WTC11 (cell line): Measurements from ENCODE around the gene CD164. TPM values are rescaled to one million over a fixed set of nuclear protein-coding genes. Genes with fewer than 3 reads are reported as not detected.

Experiments
- ATAC-seq: fragments of 200-7000 bp; cut with Tn5 transposase; 2 replicates; pipeline ENCODE4 v1.10.0; 2021; ENCODE audit warnings: mild to moderate bottlenecking, moderate library complexity
- CTCF ChIA-PET: fragments of 300-600 bp; sonication (Branson Sonifier 250); formaldehyde crosslinking; loops from one replicate; lab custom pipeline; 2021; ENCODE audit warnings: antibody characterized with exemption; lab: Charles Lee
- POLR2A ChIA-PET: fragments of 350-600 bp; sonication (Branson Sonifier 250); formaldehyde crosslinking; loops from one replicate; lab custom pipeline; 2021; ENCODE audit warnings: antibody characterized with exemption; lab: Charles Lee
- DNase-seq: peaks from one replicate; pipeline ENCODE4 v3.0.0; 2021; ENCODE audit warnings: low spot score
- H3K27ac Mint-ChIP-seq: 2 replicates; pipeline ENCODE4 v1.8.0; 2021; ENCODE audit warnings: mixed read lengths
- H3K27me3 Mint-ChIP-seq: 2 replicates; pipeline ENCODE4 v1.8.0; 2021; ENCODE audit warnings: low read depth, mild to moderate bottlenecking, moderate library complexity, mixed read lengths
- H3K36me3 Mint-ChIP-seq: 2 replicates; pipeline ENCODE4 v1.8.0; 2021; ENCODE audit warnings: mixed read lengths
- H3K4me1 Mint-ChIP-seq: 2 replicates; pipeline ENCODE4 v1.8.0; 2022; ENCODE audit warnings: mixed read lengths
- H3K4me3 Mint-ChIP-seq: 2 replicates; pipeline ENCODE4 v1.8.0; 2021; ENCODE audit warnings: mild to moderate bottlenecking, moderate library complexity, mixed read lengths
- H3K9me3 Mint-ChIP-seq: 2 replicates; pipeline ENCODE4 v1.8.0; 2021; ENCODE audit warnings: mixed read lengths
- AR ChIP-seq: fragments of 250-450 bp; sonication (Bioruptor Pico); IDR thresholded peaks from 2 replicates; pipeline ENCODE4 v1.9.0; 2021; ENCODE audit warnings: mild to moderate bottlenecking
- CBFB ChIP-seq: sonication (generic); formaldehyde crosslinking; IDR thresholded peaks from 2 replicates; pipeline ENCODE4 v1.8.1; 2022; ENCODE audit warnings: mild to moderate bottlenecking, low read depth, missing genetic modification reagents
- CREB1 ChIP-seq: sonication (generic); formaldehyde crosslinking; IDR thresholded peaks from 2 replicates; pipeline ENCODE4 v1.8.0; 2023; ENCODE audit warnings: mild to moderate bottlenecking, missing genetic modification reagents
- ESRRA ChIP-seq: sonication (generic); formaldehyde crosslinking; IDR thresholded peaks from 2 replicates; pipeline ENCODE4 v1.8.1; 2022; ENCODE audit warnings: mild to moderate bottlenecking, missing genetic modification reagents, borderline replicate concordance
- MAX ChIP-seq: sonication (generic); formaldehyde crosslinking; IDR thresholded peaks from 2 replicates; pipeline ENCODE4 v1.8.0; 2022; ENCODE audit warnings: mild to moderate bottlenecking, missing genetic modification reagents
- NFATC4 ChIP-seq: fragments of 250-450 bp; sonication (Bioruptor Pico); IDR thresholded peaks from 2 replicates; pipeline ENCODE4 v1.9.0; 2021; ENCODE audit warnings: mild to moderate bottlenecking
- SMAD4 ChIP-seq: sonication (generic); formaldehyde crosslinking; IDR thresholded peaks from 2 replicates; pipeline ENCODE4 v1.8.0; 2022; ENCODE audit warnings: mild to moderate bottlenecking, missing genetic modification reagents
- SP1 ChIP-seq: sonication (generic); formaldehyde crosslinking; conservative IDR thresholded peaks from 2 replicates; pipeline ENCODE4 v1.8.1; 2022; ENCODE audit warnings: missing genetic modification reagents
- ZNF317 ChIP-seq: sonication (generic); formaldehyde crosslinking; IDR thresholded peaks from 2 replicates; pipeline ENCODE4 v1.8.1; 2023; ENCODE audit warnings: low read depth, mild to moderate bottlenecking, moderate library complexity, missing genetic modification reagents, borderline replicate concordance
- ZNF416 ChIP-seq: fragments of 250-450 bp; sonication (Bioruptor Pico); IDR thresholded peaks from 2 replicates; pipeline ENCODE4 v1.9.0; 2021; ENCODE audit warnings: mild to moderate bottlenecking, inconsistent platforms
- total RNA-seq: library from RNA; stranded (reverse); gene quantifications from 3 replicates; pipeline ENCODE4 v1.2.3, GENCODE V29; 2021
- TF ChIP-seq, protein P1 (sequence below): fragments of 250-450 bp; sonication (Bioruptor Pico); conservative IDR thresholded peaks from 2 replicates; pipeline ENCODE4 v1.9.0; 2021; ENCODE audit warnings: mild to moderate bottlenecking
- TF ChIP-seq, protein P2 (sequence below): sonication (generic); formaldehyde crosslinking; IDR thresholded peaks from 2 replicates; pipeline ENCODE4 v1.8.1; 2023; ENCODE audit warnings: mild to moderate bottlenecking, missing genetic modification reagents
- TF ChIP-seq, protein P3 (sequence below): sonication (generic); formaldehyde crosslinking; IDR thresholded peaks from 2 replicates; pipeline ENCODE4 v1.8.0; 2022; ENCODE audit warnings: missing genetic modification reagents
- TF ChIP-seq, protein P4 (sequence below): sonication (generic); formaldehyde crosslinking; conservative IDR thresholded peaks from 2 replicates; pipeline ENCODE4 v1.8.1; 2022; ENCODE audit warnings: mild to moderate bottlenecking, missing genetic modification reagents
- TF ChIP-seq, protein P5 (sequence below): sonication (generic); formaldehyde crosslinking; IDR thresholded peaks from 2 replicates; pipeline ENCODE4 v1.8.1; 2022; ENCODE audit warnings: missing genetic modification reagents, borderline replicate concordance

CD164 gene
- total RNA-seq, 1 experiment from 2014 or later: 74.9 TPM

DNA sequence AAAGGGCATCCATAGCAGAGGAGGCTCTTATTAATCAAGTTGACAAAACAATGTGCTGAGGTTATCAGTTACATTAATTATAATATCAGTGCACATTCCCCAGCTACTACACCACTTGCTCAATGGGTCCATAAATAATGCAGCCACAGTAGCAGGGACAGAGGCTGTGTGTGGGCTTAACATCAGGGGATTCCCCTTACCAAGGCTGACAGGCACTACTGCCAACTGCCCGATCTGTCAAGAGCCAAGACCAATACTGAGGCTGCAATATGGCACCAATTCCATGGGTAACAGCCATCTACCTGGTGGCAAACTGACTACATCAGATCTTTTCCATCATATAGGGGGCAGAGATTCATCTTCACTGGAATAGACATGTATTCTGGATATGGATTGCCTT is 22.0 kb downstream of the CD164 start (continued):
- TF ChIP-seq MAX (CRISPR knock-in tag): no peak
- no peak for TF ChIP-seq SP1 (CRISPR knock-in tag)
- TF ChIP-seq, protein P1, sequence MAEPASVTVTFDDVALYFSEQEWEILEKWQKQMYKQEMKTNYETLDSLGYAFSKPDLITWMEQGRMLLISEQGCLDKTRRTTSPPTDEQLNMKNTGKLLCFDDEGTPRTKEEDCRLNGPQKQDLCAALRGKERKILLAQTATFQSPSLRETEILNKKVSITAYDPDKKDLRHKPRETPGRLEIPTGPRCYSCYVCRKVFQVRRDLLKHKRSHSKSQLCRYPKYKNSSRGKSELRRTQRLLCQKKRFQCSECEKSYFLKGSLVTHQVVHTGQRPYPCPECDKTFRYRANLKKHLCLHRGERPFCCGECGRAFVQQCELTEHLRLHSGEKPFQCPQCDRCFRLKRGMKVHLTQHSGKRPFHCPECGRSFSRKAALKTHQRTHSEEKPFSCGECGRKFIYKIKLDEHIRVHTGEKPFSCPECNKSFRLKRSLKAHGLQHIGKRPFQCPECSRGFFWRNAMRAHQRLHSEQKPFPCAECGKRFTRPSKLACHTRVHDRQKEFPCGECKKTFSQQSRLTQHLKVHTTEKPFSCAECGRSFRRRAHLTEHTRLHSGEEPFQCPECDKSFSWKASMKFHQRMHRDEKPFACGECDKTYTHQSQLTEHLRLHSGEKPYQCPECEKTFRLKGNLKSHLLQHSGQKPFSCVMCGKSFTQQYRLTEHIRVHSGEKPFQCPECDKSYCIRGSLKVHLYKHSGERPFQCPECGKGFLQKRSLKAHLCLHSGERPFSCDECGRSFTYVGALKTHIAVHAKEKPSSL (CRISPR knock-in tag): no peak
- TF ChIP-seq AR (CRISPR knock-in tag): no peak

DNA sequence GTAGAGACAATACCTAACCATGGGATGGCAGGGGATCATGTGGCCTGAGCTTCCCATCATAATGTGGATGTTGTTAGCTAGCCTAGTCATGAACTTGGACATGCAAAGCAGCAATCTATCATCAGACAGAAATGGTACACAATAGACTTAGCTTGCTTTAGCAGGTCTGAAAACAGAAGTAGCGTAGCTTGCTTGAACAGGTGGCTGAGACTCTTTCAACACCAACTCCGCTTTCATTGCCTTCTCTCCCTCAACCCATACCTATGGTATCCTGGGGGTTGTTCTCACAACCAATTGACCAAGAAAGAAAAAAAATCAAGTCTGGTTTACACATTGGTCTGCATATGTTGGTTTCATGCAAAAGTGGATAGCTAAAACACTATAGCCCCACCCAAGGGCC is 23.0 kb downstream of the CD164 start:
- ChIA-PET POLR2A (no interaction called here), CTCF (no interaction called here)
- ATAC-seq: no peak
- Mint-ChIP-seq H3K27ac (no peak overlapping the region), H3K4me3 (no peak overlapping the region), H3K4me1 (0 out of 2 replicates have a peak, but pooled peaks cover 3% of the 10 kb centered on the region), H3K36me3 (peaks cover 82% of the 10 kb centered on the region), H3K9me3 (peaks cover 39% of the 10 kb centered on the region), H3K27me3 (no peaks in the 10 kb centered on the region)
- TF ChIP-seq SMAD4 (no peak), AR (CRISPR knock-in tag) (no peak)
- TF ChIP-seq, protein P2, sequence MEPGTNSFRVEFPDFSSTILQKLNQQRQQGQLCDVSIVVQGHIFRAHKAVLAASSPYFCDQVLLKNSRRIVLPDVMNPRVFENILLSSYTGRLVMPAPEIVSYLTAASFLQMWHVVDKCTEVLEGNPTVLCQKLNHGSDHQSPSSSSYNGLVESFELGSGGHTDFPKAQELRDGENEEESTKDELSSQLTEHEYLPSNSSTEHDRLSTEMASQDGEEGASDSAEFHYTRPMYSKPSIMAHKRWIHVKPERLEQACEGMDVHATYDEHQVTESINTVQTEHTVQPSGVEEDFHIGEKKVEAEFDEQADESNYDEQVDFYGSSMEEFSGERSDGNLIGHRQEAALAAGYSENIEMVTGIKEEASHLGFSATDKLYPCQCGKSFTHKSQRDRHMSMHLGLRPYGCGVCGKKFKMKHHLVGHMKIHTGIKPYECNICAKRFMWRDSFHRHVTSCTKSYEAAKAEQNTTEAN: no peak
- no peak for DNase-seq

DNA sequence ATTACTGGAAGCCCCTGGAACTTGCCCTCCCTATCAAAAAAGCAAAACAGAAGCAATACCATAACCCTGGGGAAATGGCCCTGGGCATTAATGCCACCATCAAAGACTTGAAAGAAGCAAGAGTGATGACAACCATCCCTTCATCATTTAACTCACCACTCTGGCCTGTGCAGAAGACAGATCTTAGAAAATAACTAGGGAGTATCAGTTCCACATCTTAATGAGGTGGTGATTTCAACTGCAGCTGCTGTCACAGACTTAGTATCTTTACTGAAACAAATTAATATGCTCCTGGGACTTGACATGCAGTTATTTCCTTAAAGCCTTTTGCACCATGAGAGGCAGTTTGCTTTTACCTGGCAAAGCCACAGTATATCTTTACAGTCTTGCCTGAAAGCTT is 24.1 kb downstream of the CD164 start:
- POLR2A ChIA-PET: no interaction called here
- Mint-ChIP-seq H3K36me3 (peaks cover 72% of the 10 kb centered on the region), H3K27me3 (no peaks in the 10 kb centered on the region), H3K9me3 (peaks cover 33% of the 10 kb centered on the region), H3K27ac (no peak overlapping the region), H3K4me3 (no peak overlapping the region), H3K4me1 (0 out of 2 replicates have a peak, but pooled peaks cover 3% of the 10 kb centered on the region)
- CTCF ChIA-PET: interaction anchor here (0.5 kb wide), 1 partner anchor 38 kb away, joined by 5 read pairs; no protein-coding TSS in a partner anchor
- ATAC-seq (no peak), DNase-seq (no peak)
- no peak for TF ChIP-seq ZNF416 (CRISPR knock-in tag)
- TF ChIP-seq CBFB (CRISPR knock-in tag): no peak
- no peak for TF ChIP-seq ZNF317 (CRISPR knock-in tag)
- TF ChIP-seq ESRRA (CRISPR knock-in tag): no peak
- TF ChIP-seq NFATC4 (CRISPR knock-in tag): no peak
- TF ChIP-seq, protein P3, sequence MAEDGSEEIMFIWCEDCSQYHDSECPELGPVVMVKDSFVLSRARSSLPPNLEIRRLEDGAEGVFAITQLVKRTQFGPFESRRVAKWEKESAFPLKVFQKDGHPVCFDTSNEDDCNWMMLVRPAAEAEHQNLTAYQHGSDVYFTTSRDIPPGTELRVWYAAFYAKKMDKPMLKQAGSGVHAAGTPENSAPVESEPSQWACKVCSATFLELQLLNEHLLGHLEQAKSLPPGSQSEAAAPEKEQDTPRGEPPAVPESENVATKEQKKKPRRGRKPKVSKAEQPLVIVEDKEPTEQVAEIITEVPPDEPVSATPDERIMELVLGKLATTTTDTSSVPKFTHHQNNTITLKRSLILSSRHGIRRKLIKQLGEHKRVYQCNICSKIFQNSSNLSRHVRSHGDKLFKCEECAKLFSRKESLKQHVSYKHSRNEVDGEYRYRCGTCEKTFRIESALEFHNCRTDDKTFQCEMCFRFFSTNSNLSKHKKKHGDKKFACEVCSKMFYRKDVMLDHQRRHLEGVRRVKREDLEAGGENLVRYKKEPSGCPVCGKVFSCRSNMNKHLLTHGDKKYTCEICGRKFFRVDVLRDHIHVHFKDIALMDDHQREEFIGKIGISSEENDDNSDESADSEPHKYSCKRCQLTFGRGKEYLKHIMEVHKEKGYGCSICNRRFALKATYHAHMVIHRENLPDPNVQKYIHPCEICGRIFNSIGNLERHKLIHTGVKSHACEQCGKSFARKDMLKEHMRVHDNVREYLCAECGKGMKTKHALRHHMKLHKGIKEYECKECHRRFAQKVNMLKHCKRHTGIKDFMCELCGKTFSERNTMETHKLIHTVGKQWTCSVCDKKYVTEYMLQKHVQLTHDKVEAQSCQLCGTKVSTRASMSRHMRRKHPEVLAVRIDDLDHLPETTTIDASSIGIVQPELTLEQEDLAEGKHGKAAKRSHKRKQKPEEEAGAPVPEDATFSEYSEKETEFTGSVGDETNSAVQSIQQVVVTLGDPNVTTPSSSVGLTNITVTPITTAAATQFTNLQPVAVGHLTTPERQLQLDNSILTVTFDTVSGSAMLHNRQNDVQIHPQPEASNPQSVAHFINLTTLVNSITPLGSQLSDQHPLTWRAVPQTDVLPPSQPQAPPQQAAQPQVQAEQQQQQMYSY: no peak
- TF ChIP-seq CREB1: no peak
- TF ChIP-seq, protein P4, sequence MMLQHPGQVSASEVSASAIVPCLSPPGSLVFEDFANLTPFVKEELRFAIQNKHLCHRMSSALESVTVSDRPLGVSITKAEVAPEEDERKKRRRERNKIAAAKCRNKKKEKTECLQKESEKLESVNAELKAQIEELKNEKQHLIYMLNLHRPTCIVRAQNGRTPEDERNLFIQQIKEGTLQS: no peak
- TF ChIP-seq, protein P5, sequence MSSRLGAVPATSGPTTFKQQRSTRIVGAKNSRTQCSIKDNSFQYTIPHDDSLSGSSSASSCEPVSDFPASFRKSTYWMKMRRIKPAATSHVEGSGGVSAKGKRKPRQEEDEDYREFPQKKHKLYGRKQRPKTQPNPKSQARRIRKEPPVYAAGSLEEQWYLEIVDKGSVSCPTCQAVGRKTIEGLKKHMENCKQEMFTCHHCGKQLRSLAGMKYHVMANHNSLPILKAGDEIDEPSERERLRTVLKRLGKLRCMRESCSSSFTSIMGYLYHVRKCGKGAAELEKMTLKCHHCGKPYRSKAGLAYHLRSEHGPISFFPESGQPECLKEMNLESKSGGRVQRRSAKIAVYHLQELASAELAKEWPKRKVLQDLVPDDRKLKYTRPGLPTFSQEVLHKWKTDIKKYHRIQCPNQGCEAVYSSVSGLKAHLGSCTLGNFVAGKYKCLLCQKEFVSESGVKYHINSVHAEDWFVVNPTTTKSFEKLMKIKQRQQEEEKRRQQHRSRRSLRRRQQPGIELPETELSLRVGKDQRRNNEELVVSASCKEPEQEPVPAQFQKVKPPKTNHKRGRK: no peak
